Measurements from ENCODE around the gene PBLD.

DNA sequence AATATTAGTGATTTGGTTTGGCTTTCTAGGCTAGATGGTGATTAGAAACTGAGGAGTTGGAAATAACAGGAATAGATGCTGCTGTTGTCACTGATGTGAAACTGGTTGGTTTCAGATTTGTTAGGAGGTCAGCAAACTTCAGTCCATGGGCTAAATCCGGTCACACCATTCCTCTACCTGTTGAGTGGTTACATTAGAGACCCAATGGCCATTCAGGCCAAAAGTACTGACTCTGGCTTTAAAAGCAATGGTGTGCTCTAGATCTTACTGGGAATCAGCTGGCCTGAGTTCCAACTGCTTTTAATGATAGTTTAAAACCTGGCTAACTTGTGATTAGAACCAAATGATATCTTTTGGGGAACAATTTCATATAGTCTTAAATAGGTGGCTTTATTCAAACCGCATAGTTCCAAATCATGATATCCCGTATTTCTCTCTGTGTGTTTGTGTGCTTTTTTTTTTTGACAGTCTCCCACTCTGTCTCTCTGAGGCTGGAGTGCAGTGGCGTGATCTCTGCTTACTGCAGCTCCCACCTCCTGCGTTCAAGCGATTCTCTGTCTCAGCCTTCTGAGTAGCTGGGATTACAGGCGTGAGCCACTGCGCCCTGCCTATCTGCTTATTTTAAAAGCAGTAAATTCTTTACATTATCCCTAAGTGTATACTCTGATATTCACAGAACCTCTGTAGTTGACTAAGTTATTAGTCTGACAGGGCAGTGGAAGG, 7.8 kb upstream of the PBLD start:
- TF ChIP-seq, protein P1, sequence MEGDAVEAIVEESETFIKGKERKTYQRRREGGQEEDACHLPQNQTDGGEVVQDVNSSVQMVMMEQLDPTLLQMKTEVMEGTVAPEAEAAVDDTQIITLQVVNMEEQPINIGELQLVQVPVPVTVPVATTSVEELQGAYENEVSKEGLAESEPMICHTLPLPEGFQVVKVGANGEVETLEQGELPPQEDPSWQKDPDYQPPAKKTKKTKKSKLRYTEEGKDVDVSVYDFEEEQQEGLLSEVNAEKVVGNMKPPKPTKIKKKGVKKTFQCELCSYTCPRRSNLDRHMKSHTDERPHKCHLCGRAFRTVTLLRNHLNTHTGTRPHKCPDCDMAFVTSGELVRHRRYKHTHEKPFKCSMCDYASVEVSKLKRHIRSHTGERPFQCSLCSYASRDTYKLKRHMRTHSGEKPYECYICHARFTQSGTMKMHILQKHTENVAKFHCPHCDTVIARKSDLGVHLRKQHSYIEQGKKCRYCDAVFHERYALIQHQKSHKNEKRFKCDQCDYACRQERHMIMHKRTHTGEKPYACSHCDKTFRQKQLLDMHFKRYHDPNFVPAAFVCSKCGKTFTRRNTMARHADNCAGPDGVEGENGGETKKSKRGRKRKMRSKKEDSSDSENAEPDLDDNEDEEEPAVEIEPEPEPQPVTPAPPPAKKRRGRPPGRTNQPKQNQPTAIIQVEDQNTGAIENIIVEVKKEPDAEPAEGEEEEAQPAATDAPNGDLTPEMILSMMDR (IDR thresholded peaks at IDR 0.05 in 4 of 5, conservative IDR thresholded peaks at IDR 0.05 in 1 of 5) = no peak
- no peak for TF ChIP-seq POLR2A (IDR thresholded peaks at IDR 0.05)

Data from gastrocnemius medialis (tissue), 4 donors.